GM21381 (cell line): ENCODE results near the gene UBL4A.

Experiments used
- ATAC-seq: cut with Tn5 transposase; IDR thresholded peaks from one replicate; pipeline ENCODE4 v1.9.1; 2021; ENCODE audit warnings: mild to moderate bottlenecking, moderate library complexity; ENCODE audit not compliant: unreplicated experiment

UBL4A gene

GRCh38 chrX:154486396-154487207 lies at the start of gene UBL4A:
Gene UBL4A (minus strand): TSS chrX:154486615. CDS start chrX:154486584, 31 bp downstream.
- peak; percentile 31 for ATAC-seq

GRCh38 chrX:154535892-154536291 lies 49.5 kb upstream of the UBL4A start:
- no peak for ATAC-seq

- ATAC-seq = peak; percentile 89
Measured at GRCh38 chrX:154534526-154535322, 48.3 kb upstream of the UBL4A start.

- ATAC-seq = no peak
Measured at GRCh38 chrX:154532690-154533089, 46.3 kb upstream of the UBL4A start.

- ATAC-seq = no peak
Measured at GRCh38 chrX:154531626-154532025, 45.2 kb upstream of the UBL4A start.

GRCh38 chrX:154530286-154530685 lies 43.9 kb upstream of the UBL4A start:
- no peak for ATAC-seq

- no peak for ATAC-seq
Measured at GRCh38 chrX:154529206-154529612, 42.8 kb upstream of the UBL4A start.

GRCh38 chrX:154526901-154527675 lies 40.7 kb upstream of the UBL4A start:
- no peak for ATAC-seq

GRCh38 chrX:154525606-154526490 lies 39.4 kb upstream of the UBL4A start:
- ATAC-seq = no peak

- no peak for ATAC-seq
Measured at GRCh38 chrX:154519389-154519788, 33.0 kb upstream of the UBL4A start.

GRCh38 chrX:154517101-154517781 lies 30.8 kb upstream of the UBL4A start:
- no peak for ATAC-seq

GRCh38 chrX:154516656-154517100 lies 30.3 kb upstream of the UBL4A start:
- ATAC-seq = no peak

GRCh38 chrX:154515966-154516655 lies 29.7 kb upstream of the UBL4A start, which contains the start of gene FAM3A:
Gene FAM3A (minus strand): TSS chrX:154516232. CDS start chrX:154515772, 460 bp downstream.
- ATAC-seq = peak; percentile 91

GRCh38 chrX:154515090-154515965 lies 28.9 kb upstream of the UBL4A start:
- ATAC-seq = no peak

- no peak for ATAC-seq
Measured at GRCh38 chrX:154513716-154514115, 27.3 kb upstream of the UBL4A start.

GRCh38 chrX:154512879-154513553 lies 26.6 kb upstream of the UBL4A start:
- no peak for ATAC-seq

- ATAC-seq = no peak
Measured at GRCh38 chrX:154511761-154512160, 25.3 kb upstream of the UBL4A start.
